ENCODE data around the gene ITFG2. TPM values are rescaled to one million over a fixed set of nuclear protein-coding genes. Genes with fewer than 3 reads are reported as not detected.
A peak's percentile ranks its signal among the peaks of the same experiment; 100 is the strongest.

The ITFG2 gene
- total RNA-seq, 2 experiments from 2014 or later: 42.0 to 55.2 TPM

DNA sequence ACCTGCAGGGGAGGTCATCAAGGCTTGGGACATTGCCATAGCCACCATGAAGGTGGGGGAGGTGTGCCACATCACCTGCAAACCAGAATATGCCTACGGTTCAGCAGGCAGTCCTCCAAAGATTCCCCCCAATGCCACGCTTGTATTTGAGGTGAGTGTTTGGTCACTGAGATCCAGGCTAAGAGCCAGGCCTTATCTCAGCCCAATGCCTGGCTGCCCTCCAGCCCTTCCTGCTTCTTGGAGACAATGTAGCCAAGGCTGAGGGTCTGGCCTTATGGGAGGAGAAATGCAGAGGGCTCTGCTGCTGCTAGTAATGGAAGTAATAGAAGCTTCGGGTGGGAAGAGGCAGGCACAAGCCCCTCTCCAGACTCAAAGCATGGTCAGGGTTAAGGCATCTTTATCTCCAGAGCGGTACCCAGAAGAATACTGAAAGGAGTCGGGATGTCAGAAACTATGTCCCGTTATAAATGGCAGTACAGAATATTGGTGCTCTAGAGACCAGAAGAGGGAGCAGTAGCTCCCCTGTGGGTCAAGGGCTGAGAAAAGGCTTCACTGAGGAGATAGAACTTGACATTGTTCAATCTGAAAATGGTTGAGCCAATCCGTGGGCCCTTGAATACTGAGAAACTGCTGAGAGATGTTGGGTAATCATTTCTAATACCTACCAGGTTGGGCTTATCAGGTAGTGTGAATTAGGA, 14.6 kb upstream of the ITFG2 start:
- H3K9me3 ChIP-seq (ENCODE audit: low read length): no peaks in the 10 kb centered on the region
- H3K9me2 ChIP-seq (ENCODE audit: insufficient read depth, low read length): no peaks in the 10 kb centered on the region
- peaks cover 21% of the 10 kb centered on the region for H3K4me1 ChIP-seq (ENCODE audit: insufficient read depth, low read length, poor library complexity, severe bottlenecking)
- H3K27ac ChIP-seq (ENCODE audit: low read depth, low read length, poor library complexity, severe bottlenecking): no peak overlapping the region
- POLR2A ChIA-PET: no interaction called here
- intact Hi-C loops (cut with micrococcal nuclease; ENCODE audit: unreplicated experiment): no loop called here
- TF ChIP-seq EZH2phosphoT487 (IDR thresholded peaks at IDR 0.05; ENCODE audit: borderline replicate concordance, low read depth, low read length): no peak
- TF ChIP-seq, protein P1, sequence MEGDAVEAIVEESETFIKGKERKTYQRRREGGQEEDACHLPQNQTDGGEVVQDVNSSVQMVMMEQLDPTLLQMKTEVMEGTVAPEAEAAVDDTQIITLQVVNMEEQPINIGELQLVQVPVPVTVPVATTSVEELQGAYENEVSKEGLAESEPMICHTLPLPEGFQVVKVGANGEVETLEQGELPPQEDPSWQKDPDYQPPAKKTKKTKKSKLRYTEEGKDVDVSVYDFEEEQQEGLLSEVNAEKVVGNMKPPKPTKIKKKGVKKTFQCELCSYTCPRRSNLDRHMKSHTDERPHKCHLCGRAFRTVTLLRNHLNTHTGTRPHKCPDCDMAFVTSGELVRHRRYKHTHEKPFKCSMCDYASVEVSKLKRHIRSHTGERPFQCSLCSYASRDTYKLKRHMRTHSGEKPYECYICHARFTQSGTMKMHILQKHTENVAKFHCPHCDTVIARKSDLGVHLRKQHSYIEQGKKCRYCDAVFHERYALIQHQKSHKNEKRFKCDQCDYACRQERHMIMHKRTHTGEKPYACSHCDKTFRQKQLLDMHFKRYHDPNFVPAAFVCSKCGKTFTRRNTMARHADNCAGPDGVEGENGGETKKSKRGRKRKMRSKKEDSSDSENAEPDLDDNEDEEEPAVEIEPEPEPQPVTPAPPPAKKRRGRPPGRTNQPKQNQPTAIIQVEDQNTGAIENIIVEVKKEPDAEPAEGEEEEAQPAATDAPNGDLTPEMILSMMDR (conservative IDR thresholded peaks at IDR 0.05; ENCODE audit: low read length): peak; percentile 52
- DNase-seq (ENCODE audit: low spot score): no peak
- CTCF ChIA-PET (ENCODE audit: unreplicated experiment): no interaction called here
- H2AFZ ChIP-seq (ENCODE audit: low read length): no peak overlapping the region
- BruUV-seq (replicated peaks): no TSS peak
- H3K79me2 ChIP-seq (ENCODE audit: insufficient read depth, low read depth, low read length): peaks cover 29% of the 10 kb centered on the region
- H3K36me3 ChIP-seq (ENCODE audit: insufficient read depth, low read length): peaks cover 71% of the 10 kb centered on the region
- H4K20me1 ChIP-seq (ENCODE audit: insufficient read depth, low read length): peaks cover 23% of the 10 kb centered on the region
- no peak overlapping the region for H3K4me3 ChIP-seq (ENCODE audit: low read depth, low read length, poor library complexity, severe bottlenecking)
- no peak overlapping the region for H3K4me2 ChIP-seq (ENCODE audit: low read length)

DNA sequence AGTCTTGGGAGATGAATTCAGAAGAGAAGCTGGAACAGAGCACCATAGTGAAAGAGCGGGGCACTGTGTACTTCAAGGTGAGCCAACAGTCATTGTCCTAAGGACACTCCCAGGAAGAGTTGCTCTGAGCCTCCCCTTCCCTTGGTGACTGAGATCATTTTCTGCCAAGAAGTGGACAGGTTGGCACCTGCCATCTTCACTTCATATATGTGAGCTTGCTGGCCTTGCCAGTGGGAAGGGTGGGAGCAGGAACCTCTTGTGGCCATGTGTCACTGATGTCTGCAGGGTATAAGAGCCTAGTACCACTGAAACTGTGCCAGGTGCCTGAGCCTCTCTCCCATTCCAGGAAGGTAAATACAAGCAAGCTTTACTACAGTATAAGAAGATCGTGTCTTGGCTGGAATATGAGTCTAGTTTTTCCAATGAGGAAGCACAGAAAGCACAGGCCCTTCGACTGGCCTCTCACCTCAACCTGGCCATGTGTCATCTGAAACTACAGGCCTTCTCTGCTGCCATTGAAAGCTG, 12.4 kb upstream of the ITFG2 start:
- H3K27ac ChIP-seq (ENCODE audit: low read depth, low read length, poor library complexity, severe bottlenecking): no peak overlapping the region
- BruUV-seq (replicated peaks): no TSS peak
- peaks cover 12% of the 10 kb centered on the region for H3K4me1 ChIP-seq (ENCODE audit: insufficient read depth, low read length, poor library complexity, severe bottlenecking)
- peaks cover 93% of the 10 kb centered on the region for H3K36me3 ChIP-seq (ENCODE audit: insufficient read depth, low read length)
- intact Hi-C loops (cut with micrococcal nuclease; ENCODE audit: unreplicated experiment): no loop called here
- peaks cover 29% of the 10 kb centered on the region for H3K79me2 ChIP-seq (ENCODE audit: insufficient read depth, low read depth, low read length)
- DNase-seq (ENCODE audit: low spot score): no peak
- no peaks in the 10 kb centered on the region for H3K9me2 ChIP-seq (ENCODE audit: insufficient read depth, low read length)
- TF ChIP-seq EZH2phosphoT487 (IDR thresholded peaks at IDR 0.05; ENCODE audit: borderline replicate concordance, low read depth, low read length): no peak
- TF ChIP-seq, protein P1 (conservative IDR thresholded peaks at IDR 0.05; ENCODE audit: low read length): no peak
- no peak overlapping the region for H3K4me2 ChIP-seq (ENCODE audit: low read length)
- H3K9me3 ChIP-seq (ENCODE audit: low read length): no peaks in the 10 kb centered on the region
- H4K20me1 ChIP-seq (ENCODE audit: insufficient read depth, low read length): peaks cover 23% of the 10 kb centered on the region
- no peak overlapping the region for H2AFZ ChIP-seq (ENCODE audit: low read length)
- no peak overlapping the region for H3K4me3 ChIP-seq (ENCODE audit: low read depth, low read length, poor library complexity, severe bottlenecking)
- POLR2A ChIA-PET: no interaction called here
- CTCF ChIA-PET (ENCODE audit: unreplicated experiment): no interaction called here

DNA sequence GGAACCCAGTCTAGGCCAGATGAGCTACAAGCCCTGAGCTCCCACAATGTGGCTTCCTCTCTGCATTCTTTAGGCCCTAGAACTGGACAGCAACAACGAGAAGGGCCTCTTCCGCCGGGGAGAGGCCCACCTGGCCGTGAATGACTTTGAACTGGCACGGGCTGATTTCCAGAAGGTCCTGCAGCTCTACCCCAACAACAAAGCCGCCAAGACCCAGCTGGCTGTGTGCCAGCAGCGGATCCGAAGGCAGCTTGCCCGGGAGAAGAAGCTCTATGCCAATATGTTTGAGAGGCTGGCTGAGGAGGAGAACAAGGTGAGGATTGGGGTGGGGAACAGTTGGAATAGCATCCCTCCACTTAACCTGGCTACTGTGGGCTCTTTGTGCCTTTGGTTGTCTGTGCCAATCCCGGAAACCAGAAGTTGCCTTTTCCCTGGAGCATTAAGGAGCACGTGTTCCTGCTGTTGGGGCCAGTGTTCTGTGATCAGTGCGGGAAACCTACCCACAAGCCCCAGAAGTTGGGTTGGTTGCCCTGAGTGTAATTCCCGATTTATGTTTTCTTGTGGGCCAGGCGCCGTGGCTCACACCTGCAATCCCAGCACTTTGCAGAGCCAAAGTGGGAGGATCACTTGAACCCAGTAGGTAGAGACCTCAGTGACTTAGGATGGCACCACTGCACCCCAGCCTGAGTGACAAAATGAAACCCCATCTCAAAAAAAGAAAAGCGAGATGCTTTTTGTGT, 11.3 kb upstream of the ITFG2 start:
- ChIA-PET CTCF (ENCODE audit: unreplicated experiment) (no interaction called here), POLR2A (no interaction called here)
- H3K9me2 ChIP-seq (ENCODE audit: insufficient read depth, low read length): no peaks in the 10 kb centered on the region
- H3K79me2 ChIP-seq (ENCODE audit: insufficient read depth, low read depth, low read length): peaks cover 22% of the 10 kb centered on the region
- no peak overlapping the region for H3K27ac ChIP-seq (ENCODE audit: low read depth, low read length, poor library complexity, severe bottlenecking)
- peaks cover 100% of the 10 kb centered on the region for H3K36me3 ChIP-seq (ENCODE audit: insufficient read depth, low read length)
- DNase-seq (ENCODE audit: low spot score): no peak
- H2AFZ ChIP-seq (ENCODE audit: low read length): no peak overlapping the region
- H3K9me3 ChIP-seq (ENCODE audit: low read length): no peaks in the 10 kb centered on the region
- H4K20me1 ChIP-seq (ENCODE audit: insufficient read depth, low read length): peaks cover 18% of the 10 kb centered on the region
- TF ChIP-seq EZH2phosphoT487 (IDR thresholded peaks at IDR 0.05; ENCODE audit: borderline replicate concordance, low read depth, low read length): no peak
- TF ChIP-seq, protein P1 (conservative IDR thresholded peaks at IDR 0.05; ENCODE audit: low read length): no peak
- no TSS peak for BruUV-seq (replicated peaks)
- no peak overlapping the region for H3K4me2 ChIP-seq (ENCODE audit: low read length)
- H3K4me1 ChIP-seq (ENCODE audit: insufficient read depth, low read length, poor library complexity, severe bottlenecking): peaks cover 8% of the 10 kb centered on the region
- intact Hi-C loops (cut with micrococcal nuclease; ENCODE audit: unreplicated experiment): no loop called here
- no peak overlapping the region for H3K4me3 ChIP-seq (ENCODE audit: low read depth, low read length, poor library complexity, severe bottlenecking)

All from OCI-LY7 (cell line).